DND-41 (cell line): Measurements from ENCODE around the gene THRA.

Experiments
- ATAC-seq: fragments of 200-7000 bp; cut with Tn5 transposase; 3 replicates; pipeline ENCODE4 v1.9.1; 2021; ENCODE audit warnings: low read depth; ENCODE audit not compliant: insufficient read depth
- DNase-seq: peaks from one replicate; pipeline ENCODE4 v3.0.0-alpha.2; 2020
- H2AFZ ChIP-seq: 2 replicates; pipeline ENCODE4 v1.6.0; 2012; ENCODE audit warnings: low read depth, low read length
- H3K27ac ChIP-seq: 2 replicates; pipeline ENCODE4 v1.5.1; 2012; ENCODE audit warnings: low read length, inconsistent platforms
- H3K27me3 ChIP-seq: fragments of 200-600 bp; sonication (generic); 2 replicates; pipeline ENCODE4 v1.6.0; 2012; ENCODE audit warnings: low read length, mild to moderate bottlenecking, inconsistent platforms; ENCODE audit not compliant: insufficient read depth, poor library complexity
- H3K36me3 ChIP-seq: 2 replicates; pipeline ENCODE4 v1.5.1; 2012; ENCODE audit warnings: low read length, inconsistent platforms; ENCODE audit not compliant: insufficient read depth
- H3K4me1 ChIP-seq: 2 replicates; pipeline ENCODE4 v1.5.1; 2012; ENCODE audit warnings: mild to moderate bottlenecking, low read length; ENCODE audit not compliant: insufficient read depth
- H3K4me2 ChIP-seq: 2 replicates; pipeline ENCODE4 v1.6.0; 2012; ENCODE audit warnings: mild to moderate bottlenecking, moderate library complexity, low read length, inconsistent platforms; ENCODE audit not compliant: insufficient read depth
- H3K4me3 ChIP-seq, 2 experiments: fragments of 200-600 bp in 1 of 2; shearing (Covaris generic) in 1 of 2; 2 replicates each; pipeline ENCODE4 v1.5.1; 2012 to 2016; ENCODE audit warnings: inconsistent platforms in 2 of 2, low read length in 2 of 2, mild to moderate bottlenecking in 2 of 2, low read depth in 1 of 2, moderate library complexity in 1 of 2
- H3K79me2 ChIP-seq: 2 replicates; pipeline ENCODE4 v1.6.0; 2012; ENCODE audit warnings: low read length, inconsistent platforms; ENCODE audit not compliant: insufficient read depth
- H3K9ac ChIP-seq: 2 replicates; pipeline ENCODE4 v1.6.0; 2012; ENCODE audit warnings: low read depth, mild to moderate bottlenecking, inconsistent platforms, low read length, moderate library complexity
- H3K9me3 ChIP-seq: 2 replicates; pipeline ENCODE4 v1.5.1; 2012; ENCODE audit warnings: low read length, moderate library complexity, mild to moderate bottlenecking, inconsistent platforms; ENCODE audit not compliant: insufficient read depth, severe bottlenecking
- H4K20me1 ChIP-seq: 2 replicates; pipeline ENCODE4 v1.6.0; 2012; ENCODE audit warnings: low read length; ENCODE audit not compliant: insufficient read depth
- CTCF ChIP-seq: IDR thresholded peaks from 2 replicates; pipeline ENCODE4 v1.5.1; 2012; ENCODE audit warnings: borderline replicate concordance, low read length, moderate library complexity, mild to moderate bottlenecking; ENCODE audit not compliant: poor library complexity, severe bottlenecking; ENCODE audit errors: extremely low read depth
- EZH2 ChIP-seq: IDR thresholded peaks from 3 replicates; pipeline ENCODE4 v1.6.1; 2012; ENCODE audit warnings: borderline replicate concordance, low read depth, mild to moderate bottlenecking, moderate library complexity, low read length, inconsistent platforms; ENCODE audit not compliant: severe bottlenecking

Gene THRA

GRCh38 chr17:40022497-40022896, 40.3 kb upstream of the THRA start:
- Histone ChIP-seq H2AFZ (no peak overlapping the region), H3K79me2 (no peaks in the 10 kb centered on the region), H3K4me1 (no peaks in the 10 kb centered on the region), H3K4me2 (no peak overlapping the region), H3K27me3 (no peaks in the 10 kb centered on the region), H3K9ac (no peak overlapping the region), H4K20me1 (no peaks in the 10 kb centered on the region), H3K4me3 (no peak overlapping the region), H3K27ac (no peak overlapping the region), H3K9me3 (no peaks in the 10 kb centered on the region), H3K36me3 (peaks cover 78% of the 10 kb centered on the region)
- DNase-seq: no peak
- ATAC-seq: no peak
- TF ChIP-seq CTCF (no peak), EZH2 (no peak)

- Histone ChIP-seq H4K20me1 (no peaks in the 10 kb centered on the region), H3K4me2 (no peak overlapping the region), H3K27ac (no peak overlapping the region), H3K27me3 (no peaks in the 10 kb centered on the region), H3K4me3 (no peak overlapping the region), H3K9me3 (no peaks in the 10 kb centered on the region), H2AFZ (no peak overlapping the region), H3K79me2 (no peaks in the 10 kb centered on the region), H3K9ac (no peak overlapping the region), H3K36me3 (peaks cover 82% of the 10 kb centered on the region), H3K4me1 (no peaks in the 10 kb centered on the region)
- ATAC-seq (no peak), DNase-seq (no peak)
- TF ChIP-seq CTCF (no peak), EZH2 (no peak)
Measured at GRCh38 chr17:40022961-40023541, 39.7 kb upstream of the THRA start.

- H3K4me1 ChIP-seq: no peaks in the 10 kb centered on the region
- H3K9me3 ChIP-seq: no peaks in the 10 kb centered on the region
- H3K4me2 ChIP-seq: no peak overlapping the region
- TF ChIP-seq EZH2 (no peak), CTCF (no peak)
- no peak overlapping the region for H2AFZ ChIP-seq
- no peak overlapping the region for H3K9ac ChIP-seq
- DNase-seq (no peak), ATAC-seq (no peak)
- H3K27ac ChIP-seq: no peak overlapping the region
- peaks cover 85% of the 10 kb centered on the region for H3K36me3 ChIP-seq
- H4K20me1 ChIP-seq: no peaks in the 10 kb centered on the region
- no peak overlapping the region for H3K4me3 ChIP-seq
- no peaks in the 10 kb centered on the region for H3K27me3 ChIP-seq
- no peaks in the 10 kb centered on the region for H3K79me2 ChIP-seq
Measured at GRCh38 chr17:40023590-40024292, 39.0 kb upstream of the THRA start.
